Measurements from ENCODE around the gene IL4I1.

DNA sequence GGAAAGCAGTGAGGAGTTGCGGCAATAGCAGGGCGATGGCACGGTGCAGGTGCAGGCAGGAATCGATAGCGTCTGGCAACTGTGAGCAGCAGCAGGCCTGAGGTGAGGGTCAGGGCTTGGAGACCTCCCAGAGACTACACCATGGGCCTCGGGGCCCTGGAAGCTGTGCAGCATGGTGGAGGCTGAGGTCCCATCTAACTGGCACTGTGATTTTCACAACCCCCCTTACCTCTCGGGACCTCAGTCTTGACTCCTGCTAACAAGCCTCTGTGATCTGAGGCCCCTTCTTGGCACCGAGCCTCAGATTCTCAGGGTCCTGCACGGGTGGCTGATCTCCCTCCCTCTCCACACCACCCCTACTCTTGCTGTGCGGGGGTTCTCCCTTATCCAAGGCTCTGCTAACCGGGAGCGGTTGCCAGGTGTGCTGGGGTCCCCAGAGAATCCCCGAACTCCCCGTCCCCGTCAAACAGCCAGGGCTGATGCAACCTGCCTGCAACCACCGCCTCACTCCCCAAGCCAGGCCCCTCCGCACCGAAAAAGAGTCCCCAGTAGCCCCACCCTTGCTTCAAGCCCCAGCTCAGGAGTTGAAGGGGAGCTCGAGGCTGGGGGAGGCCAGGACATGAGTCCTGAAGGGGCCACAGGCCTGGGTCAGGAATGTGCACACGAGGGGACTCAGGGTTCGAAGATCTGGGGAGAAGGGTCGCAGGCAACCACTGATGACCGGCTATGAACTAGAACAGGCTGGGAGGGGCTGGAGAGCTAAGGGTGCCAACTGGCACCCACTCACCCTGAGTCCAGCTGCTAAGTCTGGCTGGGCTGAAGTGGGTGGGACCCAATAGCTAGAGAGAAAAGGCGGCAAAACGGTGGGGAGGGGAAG is 27.6 kb upstream of the IL4I1 start:
- TF ChIP-seq POLR2A (IDR thresholded peaks at IDR 0.05; ENCODE audit: low read depth), result no peak
- TF ChIP-seq, protein P1, sequence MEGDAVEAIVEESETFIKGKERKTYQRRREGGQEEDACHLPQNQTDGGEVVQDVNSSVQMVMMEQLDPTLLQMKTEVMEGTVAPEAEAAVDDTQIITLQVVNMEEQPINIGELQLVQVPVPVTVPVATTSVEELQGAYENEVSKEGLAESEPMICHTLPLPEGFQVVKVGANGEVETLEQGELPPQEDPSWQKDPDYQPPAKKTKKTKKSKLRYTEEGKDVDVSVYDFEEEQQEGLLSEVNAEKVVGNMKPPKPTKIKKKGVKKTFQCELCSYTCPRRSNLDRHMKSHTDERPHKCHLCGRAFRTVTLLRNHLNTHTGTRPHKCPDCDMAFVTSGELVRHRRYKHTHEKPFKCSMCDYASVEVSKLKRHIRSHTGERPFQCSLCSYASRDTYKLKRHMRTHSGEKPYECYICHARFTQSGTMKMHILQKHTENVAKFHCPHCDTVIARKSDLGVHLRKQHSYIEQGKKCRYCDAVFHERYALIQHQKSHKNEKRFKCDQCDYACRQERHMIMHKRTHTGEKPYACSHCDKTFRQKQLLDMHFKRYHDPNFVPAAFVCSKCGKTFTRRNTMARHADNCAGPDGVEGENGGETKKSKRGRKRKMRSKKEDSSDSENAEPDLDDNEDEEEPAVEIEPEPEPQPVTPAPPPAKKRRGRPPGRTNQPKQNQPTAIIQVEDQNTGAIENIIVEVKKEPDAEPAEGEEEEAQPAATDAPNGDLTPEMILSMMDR (IDR thresholded peaks at IDR 0.05), result no peak

Data from esophagus muscularis mucosa (tissue), 3 donors.